ENCODE data around the gene ZFPM1. TPM values are rescaled to one million over a fixed set of nuclear protein-coding genes. Genes with fewer than 3 reads are reported as not detected.

ZFPM1 gene
- total RNA-seq, 2 donors from 2014 or later: 23.5 to 24.5 TPM

- Mint-ChIP-seq H3K36me3 (no peaks in the 10 kb centered on the region), H3K4me3 (no peak overlapping the region), H3K27ac (no peak overlapping the region), H3K9me3 (no peaks in the 10 kb centered on the region), H3K27me3 (no peaks in the 10 kb centered on the region), H3K4me1 (ENCODE audit: low read depth in 2 of 2) (no peaks in the 10 kb centered on the region)
- ATAC-seq (no peak), DNase-seq (ENCODE audit: low spot score) (no peak)
Measured at GRCh38 chr16:88413231-88413630, 39.8 kb upstream of the ZFPM1 start.

DNA sequence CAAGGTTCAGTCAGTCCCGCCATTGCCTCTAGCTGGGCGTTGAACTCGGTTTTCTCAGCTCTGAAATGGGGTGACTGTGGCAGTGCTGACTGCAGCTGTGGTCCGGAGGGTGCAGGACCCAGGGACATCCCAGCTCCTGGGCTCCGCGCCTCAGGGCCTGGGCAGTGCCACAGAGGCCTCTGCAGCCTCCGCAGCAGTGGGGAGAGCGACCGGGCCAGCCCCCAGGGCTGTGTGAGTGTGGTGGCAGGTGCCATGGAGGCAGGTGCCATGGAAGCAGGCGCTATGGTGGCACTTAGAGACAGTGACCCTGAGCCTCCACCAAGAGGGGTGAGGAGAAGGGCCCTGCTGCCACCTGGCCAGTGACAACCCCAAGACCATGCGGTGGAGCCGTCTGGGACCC, 39.4 kb upstream of the ZFPM1 start:
- no peaks in the 10 kb centered on the region for H3K27me3 Mint-ChIP-seq
- DNase-seq (ENCODE audit: low spot score): no peak
- H3K4me3 Mint-ChIP-seq: no peak overlapping the region
- H3K9me3 Mint-ChIP-seq: no peaks in the 10 kb centered on the region
- ATAC-seq: no peak
- H3K27ac Mint-ChIP-seq: no peak overlapping the region
- no peaks in the 10 kb centered on the region for H3K4me1 Mint-ChIP-seq (ENCODE audit: low read depth in 2 of 2)
- no peaks in the 10 kb centered on the region for H3K36me3 Mint-ChIP-seq

DNA sequence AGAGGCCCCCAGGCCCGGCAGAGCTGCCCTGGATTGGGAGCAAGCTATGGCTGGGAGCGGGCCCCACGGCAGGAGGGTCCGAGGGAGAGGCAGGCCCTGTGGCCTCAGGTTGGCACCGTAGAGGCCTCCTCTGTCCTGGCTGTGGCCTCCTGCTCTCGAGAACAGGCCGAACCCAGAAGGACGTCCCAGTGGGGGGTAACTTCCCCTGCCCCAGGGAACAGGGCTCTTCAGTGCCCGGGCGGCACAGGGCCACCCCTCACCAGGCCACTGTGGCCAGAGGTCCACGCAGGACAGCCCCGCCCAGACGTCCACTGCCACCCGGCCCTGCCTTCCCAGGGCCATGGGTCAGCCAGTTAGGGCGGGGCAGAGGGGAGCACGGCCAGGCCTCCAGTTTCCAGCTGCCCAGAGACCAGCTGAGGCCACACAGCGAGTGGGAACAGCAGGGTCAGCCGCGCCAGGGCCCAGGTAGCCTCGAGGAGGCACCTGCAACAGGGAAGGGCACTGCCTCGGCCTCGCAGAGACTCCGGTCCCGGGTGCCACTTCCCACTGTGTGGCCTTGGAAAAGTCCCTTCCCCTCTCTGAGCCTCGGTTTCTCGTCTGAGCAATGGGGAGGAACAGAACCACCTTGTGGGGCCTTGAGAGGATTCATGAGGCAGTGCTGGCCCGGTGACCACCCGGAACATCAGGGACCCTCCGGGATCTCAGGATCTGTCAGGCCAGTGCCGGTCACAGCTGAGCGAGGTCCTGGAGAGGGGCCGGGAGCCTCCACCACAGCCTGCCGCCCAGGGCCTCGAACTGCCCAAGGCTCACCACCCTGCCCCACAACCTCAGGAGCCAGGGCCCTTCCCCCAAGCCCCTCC, 38.3 kb upstream of the ZFPM1 start:
- ATAC-seq (no peak), DNase-seq (ENCODE audit: low spot score) (no peak)
- Mint-ChIP-seq H3K36me3 (no peaks in the 10 kb centered on the region), H3K27ac (no peak overlapping the region), H3K9me3 (no peaks in the 10 kb centered on the region), H3K4me1 (ENCODE audit: low read depth in 2 of 2) (no peaks in the 10 kb centered on the region), H3K4me3 (no peak overlapping the region), H3K27me3 (no peaks in the 10 kb centered on the region)

DNA sequence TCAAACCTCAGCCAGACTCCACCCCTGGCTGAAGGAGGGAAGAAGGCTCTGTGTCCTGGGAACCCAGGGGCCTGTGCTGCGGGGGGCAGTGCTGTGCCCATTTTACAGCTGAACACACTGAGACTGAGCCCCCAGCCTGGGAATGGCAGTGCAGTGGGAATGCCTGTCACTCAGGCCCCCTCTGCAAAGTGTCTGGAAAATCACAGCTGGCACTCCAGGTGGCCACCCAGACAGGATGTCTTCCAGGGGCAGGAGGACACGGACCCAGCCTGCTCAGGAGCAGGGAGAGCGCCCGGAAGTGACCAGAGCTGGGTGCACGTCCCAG, 37.7 kb upstream of the ZFPM1 start:
- Mint-ChIP-seq H3K36me3 (no peaks in the 10 kb centered on the region), H3K9me3 (no peaks in the 10 kb centered on the region), H3K4me1 (ENCODE audit: low read depth in 2 of 2) (no peaks in the 10 kb centered on the region), H3K27me3 (no peaks in the 10 kb centered on the region), H3K27ac (no peak overlapping the region), H3K4me3 (no peak overlapping the region)
- ATAC-seq (no peak), DNase-seq (ENCODE audit: low spot score) (no peak)

- Mint-ChIP-seq H3K27me3 (no peaks in the 10 kb centered on the region), H3K27ac (no peak overlapping the region), H3K4me3 (no peak overlapping the region), H3K4me1 (ENCODE audit: low read depth in 2 of 2) (no peaks in the 10 kb centered on the region), H3K9me3 (no peaks in the 10 kb centered on the region), H3K36me3 (no peaks in the 10 kb centered on the region)
- DNase-seq (ENCODE audit: low spot score) (no peak), ATAC-seq (no peak)
Measured at GRCh38 chr16:88415713-88416323, 37.3 kb upstream of the ZFPM1 start.

DNA sequence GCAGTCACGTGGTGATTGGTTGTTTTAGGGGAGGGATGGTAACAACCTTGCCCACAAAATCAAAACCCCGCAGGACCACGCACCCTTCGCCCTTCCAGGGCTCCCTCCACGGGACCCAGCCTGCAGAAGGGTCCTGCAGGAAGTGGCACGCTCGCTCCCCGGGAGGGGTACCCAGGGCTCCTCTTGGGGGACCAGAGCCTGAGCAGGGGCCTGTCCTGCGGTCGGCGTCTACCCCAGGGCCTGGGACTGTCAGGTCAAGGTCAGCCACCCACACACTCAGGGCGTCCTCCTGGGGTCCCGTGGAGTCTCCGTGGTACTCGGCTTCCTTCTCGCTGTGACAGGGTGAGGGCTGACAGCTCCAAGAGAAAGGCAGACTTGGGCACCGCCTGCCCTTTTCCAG, 36.4 kb upstream of the ZFPM1 start:
- Mint-ChIP-seq H3K4me1 (ENCODE audit: low read depth in 2 of 2) (no peaks in the 10 kb centered on the region), H3K27me3 (no peaks in the 10 kb centered on the region), H3K9me3 (no peaks in the 10 kb centered on the region), H3K27ac (no peak overlapping the region), H3K36me3 (no peaks in the 10 kb centered on the region), H3K4me3 (no peak overlapping the region)
- ATAC-seq (no peak), DNase-seq (ENCODE audit: low spot score) (no peak)

GRCh38 chr16:88417684-88418476, 35.2 kb upstream of the ZFPM1 start:
- peaks cover 3% of the 10 kb centered on the region for H3K9me3 Mint-ChIP-seq
- H3K36me3 Mint-ChIP-seq: no peaks in the 10 kb centered on the region

GRCh38 chr16:88418869-88419268, 34.2 kb upstream of the ZFPM1 start:
- Mint-ChIP-seq H3K9me3 (peaks cover 3% of the 10 kb centered on the region), H3K4me3 (no peak overlapping the region), H3K36me3 (no peaks in the 10 kb centered on the region), H3K27ac (no peak overlapping the region), H3K4me1 (ENCODE audit: low read depth in 2 of 2) (no peaks in the 10 kb centered on the region), H3K27me3 (no peaks in the 10 kb centered on the region)
- no peak for ATAC-seq
- DNase-seq (ENCODE audit: low spot score): no peak

More at GRCh38 chr16:88417684-88418476, 35.2 kb upstream of the ZFPM1 start:
- no peak overlapping the region for H3K4me3 Mint-ChIP-seq
- ATAC-seq (no peak), DNase-seq (ENCODE audit: low spot score) (no peak)
- H3K4me1 Mint-ChIP-seq (ENCODE audit: low read depth in 2 of 2): no peaks in the 10 kb centered on the region
- no peaks in the 10 kb centered on the region for H3K27me3 Mint-ChIP-seq
- H3K27ac Mint-ChIP-seq: no peak overlapping the region

DNA sequence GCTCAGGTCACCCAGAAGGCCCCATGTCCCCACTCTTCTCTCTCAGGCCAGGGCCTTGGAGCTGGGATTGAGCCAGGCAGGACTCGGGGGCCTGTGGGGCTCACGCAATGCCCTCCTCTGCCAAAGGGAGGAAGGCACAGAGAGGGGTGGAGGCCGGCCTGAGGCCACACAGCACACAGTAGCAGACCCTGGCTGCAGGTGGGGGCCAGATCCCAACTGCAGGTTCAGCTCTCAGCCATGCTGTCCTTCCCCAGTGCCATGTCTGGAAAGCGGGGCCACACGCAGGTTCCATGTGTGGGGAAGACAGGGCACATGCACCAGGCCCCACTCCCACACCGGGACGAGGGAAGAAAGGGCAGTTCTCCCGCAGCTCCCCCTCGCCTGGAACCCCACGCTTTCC, 33.3 kb upstream of the ZFPM1 start:
- Mint-ChIP-seq H3K27ac (no peak overlapping the region), H3K27me3 (no peaks in the 10 kb centered on the region), H3K4me1 (ENCODE audit: low read depth in 2 of 2) (no peaks in the 10 kb centered on the region), H3K4me3 (no peak overlapping the region), H3K36me3 (no peaks in the 10 kb centered on the region), H3K9me3 (peaks cover 3% of the 10 kb centered on the region)
- ATAC-seq (no peak), DNase-seq (ENCODE audit: low spot score) (no peak)

- H3K36me3 Mint-ChIP-seq: no peaks in the 10 kb centered on the region
- ATAC-seq (no peak), DNase-seq (ENCODE audit: low spot score) (no peak)
- H3K27ac Mint-ChIP-seq: no peak overlapping the region
- H3K27me3 Mint-ChIP-seq: no peaks in the 10 kb centered on the region
- H3K9me3 Mint-ChIP-seq: peaks cover 3% of the 10 kb centered on the region
- H3K4me1 Mint-ChIP-seq (ENCODE audit: low read depth in 2 of 2): no peaks in the 10 kb centered on the region
- no peak overlapping the region for H3K4me3 Mint-ChIP-seq
Measured at GRCh38 chr16:88420496-88420895, 32.6 kb upstream of the ZFPM1 start.

GRCh38 chr16:88421301-88421700, 31.8 kb upstream of the ZFPM1 start:
- Mint-ChIP-seq H3K4me3 (no peak overlapping the region), H3K36me3 (no peaks in the 10 kb centered on the region), H3K27me3 (no peaks in the 10 kb centered on the region), H3K27ac (no peak overlapping the region), H3K4me1 (ENCODE audit: low read depth in 2 of 2) (no peaks in the 10 kb centered on the region), H3K9me3 (peaks cover 3% of the 10 kb centered on the region)
- ATAC-seq: no peak
- DNase-seq (ENCODE audit: low spot score): no peak

DNA sequence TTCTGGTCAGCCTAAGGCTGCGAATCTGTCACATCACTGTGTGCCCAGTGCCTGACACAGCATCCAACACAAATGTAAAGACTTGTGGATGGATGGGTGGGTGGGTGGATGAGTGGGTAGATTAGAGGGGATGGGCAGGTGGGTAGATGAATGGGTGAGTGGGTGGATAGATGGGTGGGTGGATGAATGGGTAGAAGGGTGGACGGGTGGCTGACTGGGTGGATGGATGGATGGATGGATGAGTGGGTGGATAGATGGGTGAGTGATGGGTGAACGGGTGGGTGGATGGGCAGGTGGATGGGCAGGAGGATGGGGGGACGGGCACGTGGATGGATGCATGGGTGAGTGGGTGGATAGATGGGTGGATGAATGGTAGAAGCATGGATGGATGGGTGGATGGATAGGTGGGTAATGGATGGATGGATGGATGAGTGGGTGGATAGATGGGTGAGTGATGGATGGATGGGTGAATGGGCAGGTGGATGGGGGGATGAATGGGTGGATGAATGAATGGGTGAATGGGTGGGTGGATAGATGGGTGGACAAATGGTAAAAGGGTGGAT, 31.1 kb upstream of the ZFPM1 start:
- DNase-seq (ENCODE audit: low spot score) (no peak), ATAC-seq (no peak)
- no peaks in the 10 kb centered on the region for H3K4me1 Mint-ChIP-seq (ENCODE audit: low read depth in 2 of 2)
- H3K27me3 Mint-ChIP-seq: no peaks in the 10 kb centered on the region
- H3K27ac Mint-ChIP-seq: no peak overlapping the region
- no peak overlapping the region for H3K4me3 Mint-ChIP-seq
- H3K36me3 Mint-ChIP-seq: no peaks in the 10 kb centered on the region
- peaks cover 3% of the 10 kb centered on the region for H3K9me3 Mint-ChIP-seq

- Mint-ChIP-seq H3K27ac (no peak overlapping the region), H3K36me3 (no peaks in the 10 kb centered on the region), H3K4me1 (ENCODE audit: low read depth in 2 of 2) (no peaks in the 10 kb centered on the region), H3K27me3 (no peaks in the 10 kb centered on the region), H3K4me3 (no peak overlapping the region), H3K9me3 (peaks cover 3% of the 10 kb centered on the region)
- ATAC-seq: no peak
- DNase-seq (ENCODE audit: low spot score): no peak
Measured at GRCh38 chr16:88422733-88423447, 30.2 kb upstream of the ZFPM1 start.
